HepG2 (cell line): ENCODE measurements around the gene TBL3. TPM values are rescaled to one million over a fixed set of nuclear protein-coding genes. Genes with fewer than 3 reads are reported as not detected.

Experiments
- ARID3A ChIP-seq: IDR thresholded peaks from 2 replicates; pipeline ENCODE4 v1.6.1; 2012; ENCODE audit warnings: low read depth, low read length, improper control_type of control experiment
- CREB3 ChIP-seq: sonication (generic); formaldehyde crosslinking; IDR thresholded peaks from 2 replicates; pipeline ENCODE4 v1.5.0; 2020; ENCODE audit warnings: missing genetic modification reagents
- DBP ChIP-seq: sonication (generic); formaldehyde crosslinking; IDR thresholded peaks from 2 replicates; pipeline ENCODE4 v1.4.0; 2020; ENCODE audit warnings: missing genetic modification reagents; ENCODE audit errors: not compliant biosample characterization
- ELF3 ChIP-seq: IDR thresholded peaks from 2 replicates; pipeline ENCODE4 v1.6.1; 2016; ENCODE audit warnings: missing genetic modification reagents, missing compliant biosample characterization
- GMEB1 ChIP-seq: sonication (generic); formaldehyde crosslinking; IDR thresholded peaks from 2 replicates; pipeline ENCODE4 v1.5.1; 2020; ENCODE audit warnings: missing genetic modification reagents, mild to moderate bottlenecking, borderline replicate concordance
- HBP1 ChIP-seq: IDR thresholded peaks from 2 replicates; pipeline ENCODE4 v1.6.1; 2016; ENCODE audit warnings: low read depth, control low read depth
- IKZF5 ChIP-seq: IDR thresholded peaks from 2 replicates; pipeline ENCODE4 v1.6.1; 2018; ENCODE audit warnings: missing genetic modification reagents, mild to moderate bottlenecking, missing compliant biosample characterization
- ISL2 ChIP-seq: sonication (generic); formaldehyde crosslinking; IDR thresholded peaks from 2 replicates; pipeline ENCODE4 v1.5.0; 2020; ENCODE audit warnings: missing genetic modification reagents
- MZF1 ChIP-seq: sonication (generic); formaldehyde crosslinking; IDR thresholded peaks from 2 replicates; pipeline ENCODE4 v1.8.1; 2023; ENCODE audit warnings: mild to moderate bottlenecking, missing genetic modification reagents, borderline replicate concordance
- NFE2 ChIP-seq: sonication (generic); formaldehyde crosslinking; IDR thresholded peaks from 2 replicates; pipeline ENCODE4 v1.4.0; 2020; ENCODE audit warnings: missing genetic modification reagents
- NFYC ChIP-seq: IDR thresholded peaks from 2 replicates; pipeline ENCODE4 v1.6.1; 2016; ENCODE audit warnings: missing genetic modification reagents, missing compliant biosample characterization
- PAF1 ChIP-seq: IDR thresholded peaks from 2 replicates; pipeline ENCODE4 v1.6.1; 2016; ENCODE audit warnings: missing genetic modification reagents, missing compliant biosample characterization
- ZBTB7B ChIP-seq: sonication (generic); formaldehyde crosslinking; IDR thresholded peaks from 2 replicates; pipeline ENCODE4 v1.4.0; 2020; ENCODE audit warnings: missing genetic modification reagents
- ZFP37 ChIP-seq: sonication (generic); formaldehyde crosslinking; IDR thresholded peaks from 2 replicates; pipeline ENCODE4 v1.4.0; 2020; ENCODE audit warnings: missing genetic modification reagents, borderline replicate concordance
- ZKSCAN5 ChIP-seq: sonication (generic); formaldehyde crosslinking; IDR thresholded peaks from 2 replicates; pipeline ENCODE4 v1.5.1; 2020; ENCODE audit warnings: mild to moderate bottlenecking, missing genetic modification reagents
- ZNF296 ChIP-seq: sonication (generic); formaldehyde crosslinking; conservative IDR thresholded peaks from 2 replicates; pipeline ENCODE4 v1.5.0; 2020; ENCODE audit warnings: mild to moderate bottlenecking, missing genetic modification reagents
- ZNF331 ChIP-seq: sonication (generic); formaldehyde crosslinking; IDR thresholded peaks from 2 replicates; pipeline ENCODE4 v1.4.0; 2020; ENCODE audit warnings: missing genetic modification reagents
- ZNF432 ChIP-seq: sonication (generic); formaldehyde crosslinking; IDR thresholded peaks from 2 replicates; pipeline ENCODE4 v1.5.0; 2020; ENCODE audit warnings: missing genetic modification reagents, mild to moderate bottlenecking, borderline replicate concordance
- ZNF547 ChIP-seq: sonication (generic); formaldehyde crosslinking; IDR thresholded peaks from 2 replicates; pipeline ENCODE4 v1.5.1; 2020; ENCODE audit warnings: mild to moderate bottlenecking, missing genetic modification reagents
- ZNF564 ChIP-seq: sonication (generic); formaldehyde crosslinking; IDR thresholded peaks from 2 replicates; pipeline ENCODE4 v1.8.1; 2023; ENCODE audit warnings: mild to moderate bottlenecking, missing genetic modification reagents
- ZNF839 ChIP-seq: sonication (generic); formaldehyde crosslinking; IDR thresholded peaks from 2 replicates; pipeline ENCODE4 v1.4.0; 2020; ENCODE audit warnings: missing genetic modification reagents, mild to moderate bottlenecking, borderline replicate concordance
- polyA plus RNA-seq, 8 experiments: library from polyadenylated mRNA; depleted of rRNA in 3 of 8; stranded (reverse) in 7 of 8; unstranded in 1 of 8; fragments of >200 nt; fragmentation: Illumina TruSeq in 4 of 8; extraction: Trizol in 4 of 8; gene quantifications; 2 replicates each; pipeline versions ENCODE4 v1.2.1 to v1.2.3, GENCODE V29; 2011 to 2016; ENCODE audit warnings: low read depth in 4 of 8, missing spikeins in 1 of 8, mixed read lengths in 1 of 8; ENCODE audit not compliant: insufficient read depth in 1 of 8
- total RNA-seq, 5 experiments: library from RNA; depleted of rRNA; stranded (reverse); fragments of >200 nt; fragmentation: Illumina TruSeq; extraction: Trizol; gene quantifications; 2 replicates each; pipeline ENCODE4 v1.2.3, GENCODE V29; 2016; ENCODE audit warnings: low read depth in 1 of 5

The TBL3 gene
- total and polyA plus RNA-seq, 2 of the 13 experiments (the other 11 are each of a cell fraction or from before 2014, with no cell fraction given), result 16.8 to 38.0 TPM

GRCh38 chr16:1960665-1961630 is 10.9 kb upstream of the TBL3 start (continued):
- TF ChIP-seq DBP (no peak), PAF1 (CRISPR knock-in tag) (peak; percentile 99), ZNF331 (CRISPR knock-in tag) (0 out of 2 replicates have a peak, but pooled peaks have one; percentile 8), ZNF839 (peak; percentile 27; the same call in 1 of the 2 replicates), ZKSCAN5 (CRISPR knock-in tag) (no peak), ZFP37 (no peak), ARID3A (no peak), NFYC (CRISPR knock-in tag) (no peak), GMEB1 (no peak), ZNF432 (CRISPR knock-in tag) (no peak), ZNF564 (no peak), ZBTB7B (CRISPR knock-in tag) (0 out of 2 replicates have a peak, but pooled peaks have one; percentile 5), NFE2 (CRISPR knock-in tag) (no peak), ISL2 (CRISPR knock-in tag) (no peak), ELF3 (CRISPR knock-in tag) (no peak; the same call in 1 of the 2 replicates), IKZF5 (CRISPR knock-in tag) (no peak), HBP1 (CRISPR knock-in tag) (no peak), ZNF547 (no peak), MZF1 (CRISPR knock-in tag) (no peak), ZNF296 (CRISPR knock-in tag) (no peak), CREB3 (CRISPR knock-in tag) (no peak)
